HG03097 (cell line): ENCODE results near the gene ZNF423.

Source experiments
- ATAC-seq: cut with Tn5 transposase; IDR thresholded peaks from one replicate; pipeline ENCODE4 v1.9.1; 2021; ENCODE audit not compliant: unreplicated experiment, low FRiP score

ZNF423 gene

DNA sequence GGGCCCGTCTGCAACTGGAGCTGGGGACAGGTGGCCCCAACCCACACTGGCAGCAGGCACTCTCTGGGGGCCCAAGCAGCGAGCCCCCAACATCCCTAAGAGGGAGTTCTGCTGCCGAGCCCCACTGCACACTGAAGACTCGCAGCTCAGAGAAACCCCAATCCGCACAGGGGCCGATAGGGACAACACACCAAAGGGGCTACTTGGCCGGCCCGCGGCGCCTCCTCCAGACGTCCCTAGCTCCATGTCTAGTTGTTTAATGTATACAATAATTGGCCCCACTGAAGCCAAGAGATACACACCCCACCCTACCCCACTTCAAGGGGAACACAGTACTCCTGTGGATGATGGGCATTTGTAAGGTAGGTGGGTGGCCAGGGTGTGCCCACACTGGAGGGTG, 62.7 kb downstream of the ZNF423 start:
- ATAC-seq, result no peak

DNA sequence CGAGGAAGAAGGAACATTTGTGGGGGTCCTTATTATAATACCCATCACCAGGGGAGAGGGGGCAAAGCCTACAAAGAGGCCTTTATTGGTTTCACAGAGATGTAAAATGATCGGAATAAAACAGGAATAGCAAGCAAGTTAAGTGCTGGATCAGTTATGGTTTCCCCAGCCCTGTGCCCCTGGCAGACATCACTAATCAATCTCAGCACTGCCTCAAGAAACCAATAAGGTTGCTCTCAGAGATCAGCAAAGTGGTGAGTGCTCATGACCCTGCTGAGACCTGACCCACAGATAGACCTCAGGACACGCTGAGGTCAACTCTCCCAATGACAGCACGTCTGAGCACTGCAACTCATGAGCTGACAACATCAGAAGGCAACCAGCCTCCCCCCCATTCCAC, 66.3 kb downstream of the ZNF423 start:
- ATAC-seq, result no peak

- ATAC-seq, result no peak
Measured at GRCh38 chr16:49788986-49789385, 66.9 kb downstream of the ZNF423 start.

DNA sequence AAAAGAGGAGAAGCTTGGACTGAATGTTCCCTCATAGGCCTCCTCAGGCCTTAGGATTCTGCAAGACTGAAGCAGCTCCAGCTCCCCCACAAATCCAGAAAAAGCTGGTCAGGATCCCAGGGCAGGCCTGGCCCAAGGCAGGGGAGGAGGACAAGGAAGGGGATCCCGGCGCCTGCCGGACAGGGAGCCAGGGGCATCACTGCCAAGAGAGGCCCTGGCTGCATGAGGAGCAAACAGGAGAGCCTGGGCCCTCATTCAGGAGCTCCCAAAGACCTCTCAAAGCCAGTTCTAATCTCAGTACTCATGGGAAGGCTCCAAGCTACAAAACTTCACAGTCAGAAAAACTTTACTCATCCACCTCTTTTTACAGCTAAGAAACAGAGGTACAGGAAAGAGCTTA, 67.3 kb downstream of the ZNF423 start:
- ATAC-seq, result no peak

- ATAC-seq, result no peak
Measured at GRCh38 chr16:49786926-49787557, 68.9 kb downstream of the ZNF423 start.

GRCh38 chr16:49785970-49786369, 69.9 kb downstream of the ZNF423 start:
- no peak for ATAC-seq

GRCh38 chr16:49782405-49782804, 73.5 kb downstream of the ZNF423 start:
- no peak for ATAC-seq

- no peak for ATAC-seq
Measured at GRCh38 chr16:49781401-49781800, 74.5 kb downstream of the ZNF423 start.

DNA sequence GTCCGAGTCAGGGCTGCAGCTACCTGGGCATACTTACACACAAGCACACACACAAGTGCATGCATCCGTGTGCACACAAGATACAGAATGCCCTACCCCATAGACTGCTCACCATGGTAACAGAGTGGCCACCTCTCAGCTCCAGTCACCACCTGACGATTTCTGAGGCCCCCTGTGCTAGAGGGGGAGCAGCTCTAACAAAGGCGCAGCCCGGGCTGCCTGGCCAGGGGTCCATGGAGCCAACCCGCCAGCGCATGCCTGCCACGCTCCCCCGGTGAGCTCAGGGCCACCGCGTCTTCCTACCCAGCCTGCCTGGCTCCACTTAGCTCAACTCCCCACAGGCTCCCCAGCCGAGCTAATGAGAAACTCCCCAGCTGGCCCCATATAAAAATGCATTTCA, 75.5 kb downstream of the ZNF423 start:
- ATAC-seq, result no peak

DNA sequence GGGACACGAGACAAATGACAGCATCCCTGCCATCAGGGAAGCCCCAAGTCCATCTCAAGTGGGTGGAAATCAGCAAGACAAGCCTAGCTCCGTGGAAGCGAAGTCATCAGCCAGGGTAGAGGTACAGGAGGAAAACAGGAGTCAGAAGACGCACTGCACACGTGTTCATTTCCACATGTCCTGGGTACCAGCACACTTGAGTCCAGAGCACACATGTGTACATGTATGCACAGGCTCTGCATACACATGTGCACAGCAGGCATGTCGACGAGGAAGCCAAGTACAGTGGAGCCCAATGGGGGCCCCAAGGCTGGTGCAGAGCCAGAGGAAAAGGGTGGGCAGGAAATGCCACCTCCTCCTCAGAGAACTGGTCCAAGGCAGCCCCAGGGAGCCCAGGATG, 75.9 kb downstream of the ZNF423 start:
- no peak for ATAC-seq

- no peak for ATAC-seq
Measured at GRCh38 chr16:49778202-49778930, 77.5 kb downstream of the ZNF423 start.

GRCh38 chr16:49776734-49777133, 79.2 kb downstream of the ZNF423 start:
- ATAC-seq, result no peak

DNA sequence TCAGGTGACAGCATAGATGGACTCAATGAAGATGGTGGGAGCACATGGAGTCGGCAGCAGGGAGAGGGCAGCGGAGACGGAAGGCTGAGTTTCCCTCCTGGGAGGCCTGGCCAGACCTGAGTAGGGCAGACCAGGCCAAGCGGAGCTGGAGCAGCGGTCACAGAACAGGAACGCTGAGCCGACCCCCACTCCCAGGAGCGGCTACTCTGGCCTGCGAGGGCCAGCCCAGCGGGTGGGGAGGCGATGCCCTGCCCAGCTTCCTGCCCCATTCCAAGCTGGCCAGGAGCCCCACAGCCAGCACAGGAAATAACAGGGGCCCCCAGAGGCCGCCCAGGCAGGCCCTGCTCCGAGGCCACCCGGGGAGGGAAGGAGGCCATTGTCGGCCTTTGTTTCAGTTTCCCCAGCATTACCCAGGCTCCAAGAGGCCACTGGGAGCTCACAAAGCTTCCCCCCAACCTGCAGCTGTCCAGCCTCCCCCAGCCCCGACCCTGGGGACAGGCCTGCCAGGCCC, 79.8 kb downstream of the ZNF423 start:
- ATAC-seq, result no peak

DNA sequence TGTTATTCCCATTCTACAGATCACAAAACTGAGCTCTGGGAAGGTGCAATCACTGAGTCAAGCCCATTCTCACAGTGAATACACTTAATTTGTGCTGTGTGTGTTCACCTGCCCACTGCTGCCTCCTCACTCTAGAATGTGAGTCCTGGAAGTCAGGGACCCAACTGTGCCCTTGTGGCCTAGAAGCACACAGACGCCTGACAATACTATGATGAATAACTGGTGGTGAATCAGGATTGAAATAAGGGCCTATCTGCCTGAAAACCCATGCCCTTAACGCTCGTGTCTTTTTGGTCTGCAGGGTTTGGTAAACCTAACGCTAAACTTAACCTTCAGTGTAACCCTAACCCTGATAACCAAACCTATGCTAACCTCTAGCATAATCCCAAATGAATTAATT, 80.3 kb downstream of the ZNF423 start:
- no peak for ATAC-seq

DNA sequence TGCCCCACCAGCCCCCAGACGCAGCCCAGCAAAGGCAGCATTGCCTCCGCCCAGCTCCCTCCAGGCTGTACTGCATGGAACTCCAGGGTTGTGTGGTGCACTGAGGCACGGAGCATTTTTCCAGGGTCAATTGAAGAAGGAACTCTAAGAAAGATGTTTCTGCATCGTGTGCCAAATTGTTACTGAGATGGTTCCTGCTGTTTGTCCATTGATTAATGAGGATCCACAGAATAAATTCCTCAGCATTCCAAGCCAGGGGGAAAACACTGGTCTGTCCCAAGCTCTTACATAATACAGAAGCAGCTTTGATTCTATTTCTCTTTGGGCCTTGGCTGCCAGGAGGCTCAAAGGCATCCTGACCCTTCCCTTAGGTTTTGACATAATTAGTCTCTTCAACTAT, 80.9 kb downstream of the ZNF423 start:
- no peak for ATAC-seq

DNA sequence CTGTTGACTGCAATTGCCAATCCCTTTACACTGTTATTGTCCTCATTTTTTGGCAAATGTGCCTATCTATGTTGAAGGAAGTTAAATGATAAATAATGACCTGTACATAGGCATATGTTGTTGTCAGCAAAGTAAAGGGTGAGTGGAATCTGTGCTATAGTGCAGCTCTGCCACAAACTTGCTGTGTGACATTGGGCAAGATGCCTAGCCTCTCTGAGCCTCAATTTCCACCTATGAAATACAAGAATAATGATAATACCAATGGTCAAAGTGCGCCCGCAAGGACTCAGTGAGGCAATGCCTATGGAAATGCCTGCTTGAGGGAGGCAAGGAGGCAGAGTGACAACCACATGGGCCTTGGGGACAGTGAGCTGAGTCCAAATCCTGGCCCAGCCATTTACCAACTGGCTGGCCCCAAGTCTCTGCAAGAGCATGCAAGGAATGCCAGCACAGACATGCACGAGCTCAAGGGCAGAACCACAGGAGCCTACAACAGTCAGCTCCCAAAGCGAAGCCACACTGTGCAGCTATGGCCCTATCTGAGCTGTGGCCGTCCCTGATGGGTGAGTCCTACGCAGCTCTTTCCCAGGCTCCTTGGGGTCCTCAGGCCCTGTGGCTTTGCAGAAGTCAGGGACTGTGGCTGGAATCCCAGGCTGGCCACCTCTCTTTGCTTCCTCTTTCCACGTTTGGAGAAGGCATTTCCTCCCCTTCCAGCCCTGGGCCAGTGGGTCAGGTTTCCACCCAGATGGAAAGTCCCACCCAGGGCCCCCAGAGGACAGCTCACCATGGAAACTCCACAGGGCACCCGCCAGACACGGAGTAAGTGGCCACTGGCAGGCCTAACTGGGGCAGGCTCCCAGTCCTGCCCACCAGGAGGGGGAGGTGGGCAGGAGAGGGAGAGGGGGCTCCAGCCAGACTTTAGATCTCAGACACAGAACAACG, 82.1 kb downstream of the ZNF423 start:
- no peak for ATAC-seq

DNA sequence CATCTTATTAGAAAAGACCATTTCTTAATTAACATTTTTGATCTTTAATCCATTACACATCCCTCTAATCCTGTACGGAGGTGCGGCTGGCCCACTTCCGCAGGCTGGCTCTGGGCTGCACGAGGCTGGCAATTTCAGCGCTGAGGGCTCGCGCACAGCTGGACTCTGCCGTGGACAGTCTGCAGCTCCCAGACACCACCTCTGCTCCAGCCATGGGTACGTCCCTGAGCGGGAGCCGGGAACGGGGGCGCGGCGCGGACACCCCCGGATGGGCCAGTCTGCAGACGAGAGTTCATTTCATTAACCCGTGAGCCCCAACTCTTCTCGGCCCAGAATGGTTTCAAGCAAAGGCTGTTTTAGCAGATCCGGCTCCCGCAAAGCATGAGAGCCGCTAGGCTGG, 87.9 kb downstream of the ZNF423 start:
- no peak for ATAC-seq

DNA sequence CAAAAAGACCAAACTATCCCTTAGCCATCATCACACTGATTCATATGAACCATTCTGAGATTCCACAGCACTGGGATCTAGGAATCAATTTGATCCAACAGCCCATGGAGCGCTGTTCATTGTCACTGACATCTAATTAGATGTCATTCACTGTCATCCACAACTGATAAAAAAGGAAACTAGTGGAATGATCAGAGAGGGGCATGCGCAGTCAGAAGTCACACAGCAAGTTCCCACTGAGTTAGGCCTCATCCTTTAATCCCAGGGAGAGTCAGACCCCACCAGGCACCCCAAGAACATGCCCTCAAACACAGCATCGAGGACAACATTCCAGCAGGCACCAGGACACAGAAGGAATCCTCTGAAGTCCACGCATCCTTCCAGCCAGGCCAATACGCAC, 88.5 kb downstream of the ZNF423 start:
- ATAC-seq, result no peak

GRCh38 chr16:49766225-49766624, 89.7 kb downstream of the ZNF423 start:
- no peak for ATAC-seq

- ATAC-seq, result no peak
Measured at GRCh38 chr16:49763826-49764225, 92.1 kb downstream of the ZNF423 start.

- ATAC-seq, result no peak
Measured at GRCh38 chr16:49760815-49761214, 95.1 kb downstream of the ZNF423 start.
